HG03139 (cell line): ENCODE data around the gene MEGF8.

Experiments used
- ATAC-seq: cut with Tn5 transposase; IDR thresholded peaks from one replicate; pipeline ENCODE4 v1.9.1; 2021; ENCODE audit not compliant: unreplicated experiment

MEGF8 gene

GRCh38 chr19:42352301-42353259 lies 27.1 kb downstream of the MEGF8 start:
- ATAC-seq, result no peak

- no peak for ATAC-seq
Observed at GRCh38 chr19:42353341-42354015, 28.0 kb downstream of the MEGF8 start.

- ATAC-seq, result no peak
Observed at GRCh38 chr19:42355896-42356295, 30.5 kb downstream of the MEGF8 start.

- no peak for ATAC-seq
Observed at GRCh38 chr19:42356686-42357085, 31.3 kb downstream of the MEGF8 start.

GRCh38 chr19:42357290-42357689 lies 31.9 kb downstream of the MEGF8 start:
- no peak for ATAC-seq

GRCh38 chr19:42360787-42361544 lies 35.5 kb downstream of the MEGF8 start:
- no peak for ATAC-seq

- no peak for ATAC-seq
Observed at GRCh38 chr19:42361545-42361910, 36.1 kb downstream of the MEGF8 start.

GRCh38 chr19:42362342-42362741 lies 36.9 kb downstream of the MEGF8 start:
- no peak for ATAC-seq

GRCh38 chr19:42362891-42363440 lies 37.5 kb downstream of the MEGF8 start:
- ATAC-seq, result no peak

GRCh38 chr19:42363614-42364346 lies 38.3 kb downstream of the MEGF8 start:
- ATAC-seq, result no peak

- no peak for ATAC-seq
Observed at GRCh38 chr19:42366673-42367072, 41.2 kb downstream of the MEGF8 start.

GRCh38 chr19:42367929-42368328 lies 42.5 kb downstream of the MEGF8 start:
- ATAC-seq, result no peak

- no peak for ATAC-seq
Observed at GRCh38 chr19:42368360-42368759, 42.9 kb downstream of the MEGF8 start.

- ATAC-seq, result no peak
Observed at GRCh38 chr19:42368765-42369164, 43.3 kb downstream of the MEGF8 start.

- no peak for ATAC-seq
Observed at GRCh38 chr19:42369433-42370067, 44.1 kb downstream of the MEGF8 start.

- ATAC-seq, result no peak
Observed at GRCh38 chr19:42370068-42370520, 44.7 kb downstream of the MEGF8 start.

- no peak for ATAC-seq
Observed at GRCh38 chr19:42370626-42371175, 45.3 kb downstream of the MEGF8 start.

- no peak for ATAC-seq
Observed at GRCh38 chr19:42374826-42375376, 49.5 kb downstream of the MEGF8 start.

- no peak for ATAC-seq
Observed at GRCh38 chr19:42375415-42376176, 50.2 kb downstream of the MEGF8 start.
